Body of pancreas (tissue), 4 donors: ENCODE measurements around the gene ZDHHC16.

Source experiments
- CTCF ChIP-seq, 7 experiments: fragments of 450-650 bp in 4 of 7; fragments of 200-600 bp in 3 of 7; sonication (generic) in 3 of 7; IDR thresholded peaks; one replicate each; pipeline ENCODE4 v1.5.1; 2016 to 2019; ENCODE audit warnings: antibody characterized with exemption in 7 of 7
- POLR2A ChIP-seq, 3 donors: fragments of 450-650 bp; IDR thresholded peaks; one replicate each; pipeline ENCODE4 v1.6.1; 2016; ENCODE audit warnings: antibody characterized with exemption in 3 of 3, mild to moderate bottlenecking in 2 of 3

- TF ChIP-seq CTCF (IDR thresholded peaks at IDR 0.05) (peak; percentile 69 to 93 (median 90)), POLR2A (IDR thresholded peaks at IDR 0.05) (no peak)
These were observed 17.6 kb downstream of the ZDHHC16 start for GRCh38 chr10:97463363-97464132.
